SK-N-MC (cell line): ENCODE data around the gene CACNA1C.

Experiments
- EZH2 ChIP-seq: fragments of 200-600 bp; sonication (generic); IDR thresholded peaks from one replicate; pipeline ENCODE4 v1.6.1; 2017; ENCODE audit warnings: antibody characterized with exemption
- FOXP2 ChIP-seq: optimal IDR thresholded peaks from 2 replicates; pipeline ENCODE3; 2011; ENCODE audit warnings: mild to moderate bottlenecking, moderate library complexity; ENCODE audit not compliant: insufficient read depth; ENCODE audit errors: extremely low read length, control extremely low read depth

- TF ChIP-seq EZH2 (no peak), FOXP2 (no peak)
These were observed 286.2 kb downstream of the CACNA1C start for GRCh38 chr12:2338991-2339431.
